HTR-8/SVneo (cell line): Measurements from ENCODE around the gene CACNA1C.

Source experiments
- DNase-seq: peaks from one replicate; pipeline ENCODE4 v3.0.0; 2011; ENCODE audit warnings: low spot score, mixed read lengths; ENCODE audit not compliant: insufficient read length
- FAIRE-seq: peaks from 2 replicates; lab custom pipeline; 2011; peaks lifted over from hg19 to GRCh38; lab: Jason Lieb, UNC

The CACNA1C gene

GRCh38 chr12:2286047-2286446, 233.3 kb downstream of the CACNA1C start:
- no peak for DNase-seq

GRCh38 chr12:2286461-2287131, 233.8 kb downstream of the CACNA1C start:
- no peak for DNase-seq

More at GRCh38 chr12:2286047-2286446, 233.3 kb downstream of the CACNA1C start:
- FAIRE-seq = no peak

GRCh38 chr12:2287151-2287550, 234.4 kb downstream of the CACNA1C start:
- FAIRE-seq (peak; percentile 64), DNase-seq (no peak)

More at GRCh38 chr12:2286461-2287131, 233.8 kb downstream of the CACNA1C start:
- no peak for FAIRE-seq

- FAIRE-seq (no peak), DNase-seq (no peak)
Observed at GRCh38 chr12:2287589-2287988, 234.8 kb downstream of the CACNA1C start.

- FAIRE-seq (no peak), DNase-seq (no peak)
Observed at GRCh38 chr12:2288001-2288400, 235.2 kb downstream of the CACNA1C start.

- DNase-seq (no peak), FAIRE-seq (no peak)
Observed at GRCh38 chr12:2288471-2288870, 235.7 kb downstream of the CACNA1C start.

GRCh38 chr12:2288875-2289274, 236.1 kb downstream of the CACNA1C start:
- FAIRE-seq (no peak), DNase-seq (no peak)

- DNase-seq (no peak), FAIRE-seq (no peak)
Observed at GRCh38 chr12:2289525-2289924, 236.7 kb downstream of the CACNA1C start.

- FAIRE-seq (no peak), DNase-seq (no peak)
Observed at GRCh38 chr12:2290091-2290490, 237.3 kb downstream of the CACNA1C start.

- FAIRE-seq = no peak
- no peak for DNase-seq
Observed at GRCh38 chr12:2290516-2291065, 237.8 kb downstream of the CACNA1C start.

GRCh38 chr12:2291182-2291832, 238.5 kb downstream of the CACNA1C start:
- peak; percentile 77 for DNase-seq
- peak; percentile 79 for FAIRE-seq

GRCh38 chr12:2291947-2292346, 239.2 kb downstream of the CACNA1C start:
- DNase-seq (no peak), FAIRE-seq (no peak)

GRCh38 chr12:2292560-2292959, 239.8 kb downstream of the CACNA1C start:
- FAIRE-seq (no peak), DNase-seq (no peak)

- no peak for DNase-seq
- peak; percentile 52 for FAIRE-seq
Observed at GRCh38 chr12:2294651-2295475, 242.1 kb downstream of the CACNA1C start.

GRCh38 chr12:2295941-2296461, 243.2 kb downstream of the CACNA1C start:
- DNase-seq (no peak), FAIRE-seq (no peak)

GRCh38 chr12:2297004-2297403, 244.2 kb downstream of the CACNA1C start:
- DNase-seq (no peak), FAIRE-seq (no peak)

- DNase-seq = no peak
- no peak for FAIRE-seq
Observed at GRCh38 chr12:2297658-2298057, 244.9 kb downstream of the CACNA1C start.

- FAIRE-seq (no peak), DNase-seq (no peak)
Observed at GRCh38 chr12:2298556-2299200, 245.9 kb downstream of the CACNA1C start.

GRCh38 chr12:2299206-2299605, 246.4 kb downstream of the CACNA1C start:
- no peak for DNase-seq
- no peak for FAIRE-seq

- FAIRE-seq = no peak
- no peak for DNase-seq
Observed at GRCh38 chr12:2300168-2300567, 247.4 kb downstream of the CACNA1C start.
